Measurements from ENCODE around the gene CYP4A22. TPM values are rescaled to one million over a fixed set of nuclear protein-coding genes. Genes with fewer than 3 reads are reported as not detected.
A peak's percentile ranks its signal among the peaks of the same experiment; 100 is the strongest.
"Not testable (repeated sequence)": the region's sequence is repeated elsewhere in the genome, so short reads cannot be mapped to it uniquely, and the experiment has no call there.

The CYP4A22 gene, protein sequence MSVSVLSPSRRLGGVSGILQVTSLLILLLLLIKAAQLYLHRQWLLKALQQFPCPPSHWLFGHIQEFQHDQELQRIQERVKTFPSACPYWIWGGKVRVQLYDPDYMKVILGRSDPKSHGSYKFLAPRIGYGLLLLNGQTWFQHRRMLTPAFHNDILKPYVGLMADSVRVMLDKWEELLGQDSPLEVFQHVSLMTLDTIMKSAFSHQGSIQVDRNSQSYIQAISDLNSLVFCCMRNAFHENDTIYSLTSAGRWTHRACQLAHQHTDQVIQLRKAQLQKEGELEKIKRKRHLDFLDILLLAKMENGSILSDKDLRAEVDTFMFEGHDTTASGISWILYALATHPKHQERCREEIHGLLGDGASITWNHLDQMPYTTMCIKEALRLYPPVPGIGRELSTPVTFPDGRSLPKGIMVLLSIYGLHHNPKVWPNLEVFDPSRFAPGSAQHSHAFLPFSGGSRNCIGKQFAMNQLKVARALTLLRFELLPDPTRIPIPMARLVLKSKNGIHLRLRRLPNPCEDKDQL
- under 1 TPM in 1 of 4 donors, not detected in 3; 0.27 TPM for total RNA-seq

GRCh38 chr1:47137198-47137597 lies at the start of gene CYP4A22:
Gene CYP4A22 (plus strand): TSS chr1:47137441. CDS start chr1:47137486, 45 bp downstream.
- WGBS, 2 donors (ENCODE audit: low coverage in 1 of 2): 60% methylated on average over 1 of the region's 4 CpGs; no CpG with 5 or more reads in 1 of the 2 donors
- Histone ChIP-seq H3K36me3 (no peaks in the 10 kb centered on the region), H3K4me3 (no peak within 1 kb of the TSS), H3K9me3 (no peaks in the 10 kb centered on the region), H3K27ac (no peak within 1 kb of the TSS), H3K27me3 (peaks cover 14% of the 10 kb centered on the region), H3K4me1 (no peaks in the 10 kb centered on the region)
- no peak for ATAC-seq
- TF ChIP-seq POLR2AphosphoS5 (IDR thresholded peaks at IDR 0.05): no peak
- TF ChIP-seq EP300 (IDR thresholded peaks at IDR 0.05): no peak
- TF ChIP-seq, protein P1, sequence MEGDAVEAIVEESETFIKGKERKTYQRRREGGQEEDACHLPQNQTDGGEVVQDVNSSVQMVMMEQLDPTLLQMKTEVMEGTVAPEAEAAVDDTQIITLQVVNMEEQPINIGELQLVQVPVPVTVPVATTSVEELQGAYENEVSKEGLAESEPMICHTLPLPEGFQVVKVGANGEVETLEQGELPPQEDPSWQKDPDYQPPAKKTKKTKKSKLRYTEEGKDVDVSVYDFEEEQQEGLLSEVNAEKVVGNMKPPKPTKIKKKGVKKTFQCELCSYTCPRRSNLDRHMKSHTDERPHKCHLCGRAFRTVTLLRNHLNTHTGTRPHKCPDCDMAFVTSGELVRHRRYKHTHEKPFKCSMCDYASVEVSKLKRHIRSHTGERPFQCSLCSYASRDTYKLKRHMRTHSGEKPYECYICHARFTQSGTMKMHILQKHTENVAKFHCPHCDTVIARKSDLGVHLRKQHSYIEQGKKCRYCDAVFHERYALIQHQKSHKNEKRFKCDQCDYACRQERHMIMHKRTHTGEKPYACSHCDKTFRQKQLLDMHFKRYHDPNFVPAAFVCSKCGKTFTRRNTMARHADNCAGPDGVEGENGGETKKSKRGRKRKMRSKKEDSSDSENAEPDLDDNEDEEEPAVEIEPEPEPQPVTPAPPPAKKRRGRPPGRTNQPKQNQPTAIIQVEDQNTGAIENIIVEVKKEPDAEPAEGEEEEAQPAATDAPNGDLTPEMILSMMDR (IDR thresholded peaks at IDR 0.05): no peak
- TF ChIP-seq POLR2A (IDR thresholded peaks at IDR 0.05): no peak

GRCh38 chr1:47089356-47089755 lies 47.9 kb upstream of the CYP4A22 start:
- WGBS, 2 donors (ENCODE audit: low coverage in 1 of 2): 4 to 5% methylated on average over 3 of the region's 3 CpGs
- not testable (repeated sequence) for H3K4me3 ChIP-seq, H3K36me3 ChIP-seq, H3K27ac ChIP-seq, H3K27me3 ChIP-seq, ATAC-seq, H3K9me3 ChIP-seq, H3K4me1 ChIP-seq
- TF ChIP-seq, protein P1 (IDR thresholded peaks at IDR 0.05): peak in 3 of 4 experiments; percentile 29 to 47 (median 33)

DNA sequence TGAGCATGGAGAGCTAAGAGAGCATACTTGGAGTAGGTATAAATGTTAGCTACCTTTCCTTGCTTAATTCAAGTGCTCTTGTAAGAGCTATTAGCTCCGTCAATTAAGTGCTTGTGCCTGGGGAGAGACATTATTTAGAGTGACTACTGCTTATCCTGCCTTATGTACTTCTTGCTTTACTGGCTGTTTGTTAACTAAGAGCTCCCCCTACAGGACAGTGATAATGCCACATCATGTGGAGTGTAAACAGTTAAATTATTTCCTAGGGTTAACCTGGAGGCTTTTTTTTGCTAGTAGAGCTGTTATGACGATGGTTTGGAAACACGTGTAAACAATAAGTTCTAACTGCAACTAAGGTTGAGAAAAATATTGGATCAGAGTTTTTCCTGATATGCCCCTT lies 45.8 kb upstream of the CYP4A22 start:
- H3K36me3 ChIP-seq, H3K4me1 ChIP-seq, H3K27ac ChIP-seq, H3K4me3 ChIP-seq, ATAC-seq, H3K9me3 ChIP-seq, H3K27me3 ChIP-seq: not testable (repeated sequence)
- 20% methylated on average over 3 of the region's 3 CpGs; no CpG with 5 or more reads in 1 of the 2 donors for WGBS, 2 donors (ENCODE audit: low coverage in 1 of 2)

- ATAC-seq: no peak
- Histone ChIP-seq H3K27ac (no peak overlapping the region), H3K36me3 (no peaks in the 10 kb centered on the region), H3K9me3 (peaks cover 0 to 23% (median 0%) of the 10 kb centered on the region in 3 donors), H3K4me1 (no peaks in the 10 kb centered on the region), H3K4me3 (no peak overlapping the region), H3K27me3 (peaks cover 17% of the 10 kb centered on the region)
- 90% methylated on average over 2 of the region's 3 CpGs; no CpG with 5 or more reads in 1 of the 2 donors for WGBS, 2 donors (ENCODE audit: low coverage in 1 of 2)
- TF ChIP-seq POLR2A (IDR thresholded peaks at IDR 0.05) (no peak), POLR2AphosphoS5 (IDR thresholded peaks at IDR 0.05) (no peak), EP300 (IDR thresholded peaks at IDR 0.05) (no peak)
- TF ChIP-seq, protein P1 (IDR thresholded peaks at IDR 0.05): no peak
Observed at GRCh38 chr1:47104816-47105215, 32.4 kb upstream of the CYP4A22 start.

GRCh38 chr1:47106792-47107191 lies 30.4 kb upstream of the CYP4A22 start:
- H3K36me3 ChIP-seq: no peaks in the 10 kb centered on the region
- TF ChIP-seq POLR2A (IDR thresholded peaks at IDR 0.05): no peak
- no peak for TF ChIP-seq POLR2AphosphoS5 (IDR thresholded peaks at IDR 0.05)
- no peak for TF ChIP-seq EP300 (IDR thresholded peaks at IDR 0.05)
- TF ChIP-seq, protein P1 (IDR thresholded peaks at IDR 0.05): no peak
- H3K27me3 ChIP-seq: peaks cover 17% of the 10 kb centered on the region
- no peak for ATAC-seq
- H3K27ac ChIP-seq: no peak overlapping the region
- WGBS, 2 donors (ENCODE audit: low coverage in 1 of 2): 65 to 76% methylated on average over 3 of the region's 3 CpGs
- H3K4me3 ChIP-seq: no peak overlapping the region
- peaks cover 0 to 23% (median 0%) of the 10 kb centered on the region in 3 donors for H3K9me3 ChIP-seq
- no peaks in the 10 kb centered on the region for H3K4me1 ChIP-seq

DNA sequence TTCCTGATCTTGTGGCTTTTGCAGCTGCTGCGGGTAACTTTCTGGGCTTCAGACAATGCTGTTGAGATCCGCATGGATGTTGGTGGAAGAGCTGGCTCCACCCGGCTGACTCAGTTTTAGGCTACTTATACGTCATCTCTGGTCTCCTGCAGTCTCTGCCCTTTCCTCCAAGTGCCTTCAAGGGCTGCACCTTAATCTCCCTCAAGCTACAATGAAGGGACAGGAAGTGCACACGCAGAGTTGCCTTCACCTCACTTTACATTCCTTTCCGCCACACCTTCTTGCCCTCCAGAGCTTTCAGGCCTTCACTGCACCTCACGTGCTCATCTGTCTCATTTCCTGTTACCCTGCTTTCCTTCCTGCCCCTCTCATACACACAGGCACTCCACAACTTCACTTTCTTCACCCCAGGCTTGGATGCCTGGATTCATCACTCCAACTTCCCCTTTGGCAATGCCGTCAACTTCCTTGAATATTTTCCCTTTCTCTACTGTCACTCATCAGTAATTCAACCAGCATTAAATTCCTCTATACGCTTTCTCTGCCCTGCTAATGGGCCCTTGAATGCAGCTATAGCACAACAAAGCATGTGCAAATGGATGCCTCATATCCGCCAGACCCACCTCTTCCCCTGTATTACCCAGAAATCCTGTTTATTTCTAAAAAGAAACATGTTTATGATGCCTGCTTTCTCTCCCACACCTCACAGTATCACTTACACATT lies 29.2 kb upstream of the CYP4A22 start:
- Histone ChIP-seq H3K27me3 (peaks cover 17% of the 10 kb centered on the region), H3K9me3 (peaks cover 0 to 13% (median 0%) of the 10 kb centered on the region in 3 donors)
- not testable (repeated sequence) for H3K27ac ChIP-seq, H3K36me3 ChIP-seq, H3K4me3 ChIP-seq, H3K4me1 ChIP-seq, ATAC-seq
- WGBS, 2 donors (ENCODE audit: low coverage in 1 of 2): 44 to 68% methylated on average over 2 to 4 of the region's 10 CpGs

- not testable (repeated sequence) for ATAC-seq, H3K9me3 ChIP-seq, H3K27ac ChIP-seq, H3K4me3 ChIP-seq, H3K4me1 ChIP-seq, H3K36me3 ChIP-seq
- peaks cover 13% of the 10 kb centered on the region for H3K27me3 ChIP-seq
Observed at GRCh38 chr1:47109482-47109881, 27.8 kb upstream of the CYP4A22 start.

Measured in gastroesophageal sphincter (tissue), 4 donors.